GM19193 (cell line): ENCODE measurements around the gene QRSL1.

Experiments
- POLR2A ChIP-seq: IDR thresholded peaks from 4 replicates; pipeline ENCODE4 v1.6.1; 2011; ENCODE audit not compliant: insufficient read depth, insufficient read length; ENCODE audit errors: extremely low read depth

The QRSL1 gene

DNA sequence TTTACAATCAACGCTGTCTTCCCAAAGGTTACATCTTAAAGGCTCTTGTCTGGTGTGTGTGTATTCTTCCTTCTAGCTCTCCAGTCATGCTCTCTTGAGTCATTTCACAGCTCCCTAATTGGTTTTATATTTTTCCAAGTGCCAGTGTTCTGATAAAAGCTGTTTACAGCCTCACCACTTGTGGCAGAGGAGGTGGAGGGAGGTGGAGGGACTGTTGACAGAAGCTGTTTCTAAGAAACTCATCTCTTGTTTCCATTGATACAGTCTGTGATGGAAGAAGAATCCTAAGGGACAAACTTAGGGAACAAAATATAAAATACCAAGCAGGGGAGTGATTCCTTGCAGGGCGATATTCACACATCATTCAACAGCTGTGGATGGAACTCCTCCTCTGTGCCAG lies 64.0 kb downstream of the QRSL1 start:
- no peak for TF ChIP-seq POLR2A

DNA sequence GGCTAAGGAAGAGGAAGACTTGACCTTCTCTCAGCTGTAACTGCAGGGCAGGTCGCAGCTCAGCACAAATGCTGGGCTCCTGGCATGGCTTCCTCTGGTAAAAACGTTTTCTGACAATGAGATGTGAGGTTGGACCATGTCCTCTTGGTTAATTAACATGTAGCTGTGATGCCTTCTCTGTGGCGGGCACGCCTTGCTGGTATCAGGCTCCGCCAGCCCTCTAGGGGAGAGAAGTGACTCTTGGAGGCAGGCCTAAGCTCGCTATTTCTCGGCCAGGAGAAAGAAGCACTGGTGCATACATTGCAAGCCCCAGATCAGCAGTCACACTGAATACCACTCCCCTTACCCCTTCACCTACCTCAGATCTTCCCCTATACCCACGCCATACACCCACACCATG lies 65.0 kb downstream of the QRSL1 start:
- TF ChIP-seq POLR2A: no peak

DNA sequence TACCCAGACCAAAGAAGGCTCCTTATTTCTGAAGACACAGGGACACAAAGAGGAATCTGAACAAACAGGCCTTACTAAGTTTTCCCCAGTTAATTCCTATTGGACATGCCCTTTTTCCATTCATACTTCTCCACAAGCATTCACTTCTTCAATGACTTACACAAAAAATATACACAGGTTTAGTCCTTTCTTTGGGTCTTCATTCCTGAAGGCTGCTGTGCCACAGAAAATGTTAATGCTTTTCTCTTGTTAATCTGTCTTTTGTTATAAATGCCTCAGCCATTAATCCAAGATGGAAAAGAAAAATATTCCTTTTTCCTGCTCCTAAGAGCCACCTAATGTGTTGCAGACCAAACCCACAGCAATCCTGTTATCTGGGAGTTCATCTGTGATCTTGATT lies 71.2 kb downstream of the QRSL1 start:
- TF ChIP-seq POLR2A: no peak

DNA sequence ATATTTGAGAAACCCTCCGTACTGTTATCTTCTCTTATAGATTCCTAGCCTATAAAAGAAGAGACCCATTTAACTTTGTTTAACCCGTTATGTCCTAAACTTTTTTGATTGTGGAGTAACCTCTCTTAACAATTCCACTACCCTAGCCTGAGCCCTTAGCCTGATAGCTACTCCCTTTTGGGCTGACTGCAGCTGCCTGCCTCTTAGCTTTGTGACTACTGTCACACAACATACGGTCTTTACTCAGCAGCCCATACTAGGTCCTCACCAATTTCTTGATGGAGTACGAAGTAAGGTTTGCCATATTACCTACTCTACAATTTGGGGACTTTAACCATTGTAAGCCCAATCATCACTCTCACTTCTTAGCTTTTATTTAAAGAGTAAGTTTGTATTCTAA lies 72.7 kb downstream of the QRSL1 start:
- no peak for TF ChIP-seq POLR2A

DNA sequence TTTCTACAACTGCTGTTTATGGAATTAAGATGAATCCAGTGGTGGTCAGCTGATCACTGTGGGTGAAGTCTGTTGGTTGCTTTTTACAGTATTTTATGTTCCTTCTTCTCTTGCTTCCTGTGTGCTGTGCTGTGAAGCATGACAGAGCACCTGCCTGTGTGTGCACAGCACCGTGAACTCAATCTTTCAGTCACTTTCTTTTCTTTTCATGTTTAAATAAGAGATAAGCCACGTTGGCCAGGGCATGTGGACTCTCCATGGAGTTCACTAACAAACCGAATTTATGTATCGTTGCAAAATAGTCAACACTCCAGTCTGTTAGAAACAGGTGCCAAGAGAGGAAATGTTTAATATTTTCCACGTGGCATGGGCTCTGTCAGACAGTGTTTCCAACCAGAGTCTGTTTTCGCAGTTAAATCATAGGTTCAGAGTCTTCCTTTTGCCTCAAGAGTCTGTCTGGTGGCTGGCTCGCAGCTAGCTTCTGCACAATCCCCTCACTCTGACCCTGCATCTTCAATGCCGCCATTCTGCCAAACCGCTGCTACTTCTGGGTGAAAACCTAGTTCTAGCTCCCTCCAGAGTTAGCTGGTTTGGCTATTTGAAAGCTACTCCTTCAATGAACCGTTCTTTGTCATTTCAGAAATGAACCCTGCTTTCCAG lies 73.2 kb downstream of the QRSL1 start:
- peak; percentile 33 for TF ChIP-seq POLR2A

DNA sequence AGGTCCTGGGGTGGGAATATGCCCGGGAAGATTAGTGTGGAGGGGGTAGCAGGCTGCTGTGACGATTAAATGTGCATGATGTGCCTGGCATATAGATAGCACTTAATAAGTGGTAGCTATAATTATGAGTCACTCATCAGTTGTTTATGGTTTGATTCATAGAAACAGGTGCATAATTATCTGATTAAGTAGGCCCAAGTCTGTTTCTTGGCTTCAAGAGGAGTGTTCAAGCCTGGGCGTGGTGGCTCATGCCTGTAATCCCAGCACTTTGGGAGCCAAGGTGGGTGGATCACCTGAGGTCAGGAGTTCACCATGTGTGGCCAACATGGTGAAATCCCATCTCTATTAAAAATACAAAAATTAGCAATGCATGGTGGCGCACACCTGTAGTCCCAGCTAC lies 74.9 kb downstream of the QRSL1 start:
- no peak for TF ChIP-seq POLR2A

DNA sequence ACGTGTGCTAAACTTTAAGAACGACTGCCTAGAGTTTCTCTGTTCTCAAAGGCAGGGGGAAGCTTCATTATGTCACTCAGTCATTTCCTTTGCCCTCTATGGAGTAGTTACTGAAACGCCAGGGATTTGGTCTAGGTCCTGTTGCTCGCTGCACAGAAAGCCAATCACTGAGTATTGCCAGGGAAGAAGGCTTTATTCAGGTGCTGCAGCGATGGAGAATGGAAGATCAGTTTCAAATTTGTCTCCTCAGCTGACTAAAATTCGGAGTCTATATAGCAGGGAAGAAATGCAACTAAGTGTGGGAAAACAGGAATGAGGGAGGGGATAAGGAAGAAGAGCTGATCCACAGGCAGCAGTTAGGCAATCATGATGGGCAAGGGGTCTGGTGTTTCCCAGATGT lies 75.8 kb downstream of the QRSL1 start:
- no peak for TF ChIP-seq POLR2A

DNA sequence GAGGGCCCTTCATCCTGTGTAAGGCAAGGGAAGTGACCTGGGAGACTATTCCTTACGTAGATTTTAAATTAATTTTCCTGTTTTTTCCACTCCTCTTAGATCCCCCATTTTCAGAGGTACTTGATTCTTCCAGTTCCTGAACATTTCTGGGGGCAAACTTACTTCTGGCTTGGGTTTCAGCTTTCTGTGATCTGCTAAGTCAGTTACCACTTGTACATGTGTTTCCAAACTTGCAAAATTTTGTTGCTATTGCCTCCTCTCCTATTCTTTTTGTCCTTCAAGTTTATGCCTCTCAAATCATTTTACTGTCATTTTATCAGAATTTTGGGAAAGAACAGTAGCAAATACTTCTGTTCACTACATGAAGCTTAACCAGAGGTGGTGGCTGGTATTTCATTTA lies 81.2 kb downstream of the QRSL1 start:
- no peak for TF ChIP-seq POLR2A

DNA sequence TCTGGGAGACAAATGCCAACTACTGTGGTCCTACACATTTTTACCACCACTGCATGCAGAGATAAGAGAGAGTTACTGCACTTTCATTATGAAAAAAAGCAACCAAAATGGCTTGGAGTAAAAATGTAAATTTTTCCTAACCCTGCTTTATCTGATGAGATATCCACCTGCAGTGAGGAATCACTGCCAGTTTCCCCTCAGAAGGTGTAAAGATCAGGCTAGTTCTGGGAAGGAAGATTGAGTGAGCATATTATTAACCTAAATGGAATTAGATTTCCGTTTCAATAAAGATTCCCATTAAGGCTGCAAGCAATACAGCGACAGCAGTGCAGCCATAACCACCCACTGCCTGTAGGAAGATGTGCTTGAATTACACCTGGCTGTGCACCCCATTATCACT lies 84.9 kb downstream of the QRSL1 start:
- TF ChIP-seq POLR2A: no peak

DNA sequence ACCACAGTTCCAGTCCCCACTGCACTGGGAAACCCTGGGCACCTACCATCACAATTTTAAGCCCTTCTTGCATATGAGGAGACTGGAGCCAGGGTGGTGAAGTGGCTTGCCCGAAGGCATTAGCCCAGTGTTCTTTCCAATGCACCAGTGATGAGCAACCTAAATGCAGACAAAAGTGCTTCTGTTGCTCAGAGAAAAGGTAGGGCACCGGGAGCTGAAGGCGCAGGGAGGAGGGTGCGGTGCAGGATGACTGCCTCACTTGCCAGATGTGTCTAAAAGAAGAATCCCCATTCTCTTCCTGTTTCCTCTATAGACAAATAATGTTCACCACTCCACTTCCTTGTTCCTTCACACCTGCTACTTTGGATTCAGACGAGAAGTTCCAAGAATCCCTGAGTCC lies 86.5 kb downstream of the QRSL1 start:
- TF ChIP-seq POLR2A: no peak

DNA sequence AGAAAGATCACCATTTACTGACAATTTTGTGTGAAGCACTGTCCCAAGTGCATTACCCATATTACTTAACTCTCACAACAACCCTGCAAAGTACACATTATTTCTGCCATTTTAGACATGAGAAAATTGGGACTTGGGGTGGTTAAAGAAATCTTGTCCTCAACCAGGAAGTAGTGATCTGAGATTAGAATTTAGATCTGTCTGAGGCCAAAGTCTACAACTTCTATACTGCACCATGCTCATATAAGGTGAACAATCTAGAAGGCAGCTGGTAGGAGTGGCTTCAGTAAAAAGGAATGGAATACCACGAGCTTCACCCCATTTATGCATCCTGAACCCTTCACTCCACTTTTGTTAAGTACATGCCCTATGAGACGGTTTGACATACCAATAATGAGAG lies 87.6 kb downstream of the QRSL1 start:
- TF ChIP-seq POLR2A: no peak
